Psoas muscle (tissue), 8 donors: ENCODE measurements around the gene PRLR. TPM values are rescaled to one million over a fixed set of nuclear protein-coding genes. Genes with fewer than 3 reads are reported as not detected.

Experiments
- ATAC-seq, 4 donors: fragments of 200-7000 bp; cut with Tn5 transposase; one replicate each; pipeline ENCODE4 v1.9.1; 2020; ENCODE audit warnings: moderate library complexity in 3 of 4, mild to moderate bottlenecking in 2 of 4
- DNase-seq, 2 donors: peaks; one replicate each; pipeline ENCODE4 v3.0.0-alpha.2; 2020
- H3K27ac ChIP-seq: fragments of 200-600 bp; one replicate; pipeline ENCODE4 v1.8.0; 2022
- H3K27me3 ChIP-seq, 3 donors: fragments of 200-600 bp in 1 of 3; one replicate each; pipeline versions ENCODE4 v1.6.1 to v1.8.0; 2013 to 2022; ENCODE audit warnings: low read length in 2 of 3, mild to moderate bottlenecking in 2 of 3, moderate library complexity in 1 of 3; ENCODE audit not compliant: insufficient read depth in 3 of 3
- H3K36me3 ChIP-seq, 2 donors: fragments of 200-600 bp in 1 of 2; one replicate each; pipeline versions ENCODE4 v1.6.1 to v1.8.0; 2013 to 2022; ENCODE audit warnings: low read depth in 1 of 2, mild to moderate bottlenecking in 1 of 2, moderate library complexity in 1 of 2; ENCODE audit not compliant: insufficient read depth in 1 of 2
- H3K4me1 ChIP-seq: fragments of 200-600 bp; one replicate; pipeline ENCODE4 v1.8.0; 2022
- H3K4me3 ChIP-seq: fragments of 200-600 bp; one replicate; pipeline ENCODE4 v1.8.0; 2022; ENCODE audit warnings: mild to moderate bottlenecking
- H3K9me3 ChIP-seq: fragments of 200-600 bp; one replicate; pipeline ENCODE4 v1.8.0; 2022
- WGBS, 3 donors: extraction: QIAGEN DNeasy Blood & Tissue Kit; methylation state at CpG; one replicate each; pipeline versions ENCODE4 v1.1.6 to v1.1.7; 2013; 5-methylcytosine and 5-hydroxymethylcytosine counted together
- intact Hi-C, 2 donors: fragments of 100-400 bp; cut with DNase I; formaldehyde crosslinking; loops; one replicate each; pipeline versions ENCODE4 v1.11.0 to v1.14.2; 2022
- polyA plus RNA-seq, 3 donors: library from polyadenylated mRNA; stranded (reverse); fragments of 200-250 nt; gene quantifications; one replicate each; pipeline ENCODE4 v1.2.3, GENCODE V29; 2013
- total RNA-seq, 4 donors: library from RNA; stranded (reverse); fragmentation: NEBNext Ultra II Directional in 2 of 4; extraction: Animal tissue kit (Norgen Biotek cat#: 25700) in 2 of 4; gene quantifications; one replicate each; pipeline versions ENCODE4 v1.2.1 to v1.2.4, GENCODE V29; 2021 to 2023
- TF ChIP-seq, protein P1 (sequence below): fragments of 200-600 bp; IDR thresholded peaks from one replicate; pipeline ENCODE4 v1.8.0; 2022; ENCODE audit warnings: antibody characterized with exemption
- donor health status: healthy with polysubstance abuse.
- donor health status: DM: no; HTN: no; CAD: no; lungs with moderate emphysema.
- donor health status: Bipolar disorder and iron deficiency.
- donor health status: healthy.
- donor health status: DM: yes; HTN: yes; CAD: no.
- donor health status: DM: no; HTN: no; CAD: no.
- donor health status: DM: no; HTN: no; CAD: no.
- donor health status: DM: yes; HTN: yes; CAD: no.

PRLR gene
- total and polyA plus RNA-seq, 7 donors: 0.03 to 0.32 (median 0.09) TPM

GRCh38 chr5:35135239-35135700 lies 95.0 kb downstream of the PRLR start:
- no peaks in the 10 kb centered on the region for H3K27me3 ChIP-seq
- 92 to 98% (median 93%) methylated on average over 9 of the region's 9 CpGs for WGBS, 3 donors
- H3K4me1 ChIP-seq: no peaks in the 10 kb centered on the region
- no peak overlapping the region for H3K27ac ChIP-seq
- no peaks in the 10 kb centered on the region for H3K36me3 ChIP-seq
- ATAC-seq (no peak), DNase-seq (no peak)
- no peak overlapping the region for H3K4me3 ChIP-seq
- TF ChIP-seq, protein P1, sequence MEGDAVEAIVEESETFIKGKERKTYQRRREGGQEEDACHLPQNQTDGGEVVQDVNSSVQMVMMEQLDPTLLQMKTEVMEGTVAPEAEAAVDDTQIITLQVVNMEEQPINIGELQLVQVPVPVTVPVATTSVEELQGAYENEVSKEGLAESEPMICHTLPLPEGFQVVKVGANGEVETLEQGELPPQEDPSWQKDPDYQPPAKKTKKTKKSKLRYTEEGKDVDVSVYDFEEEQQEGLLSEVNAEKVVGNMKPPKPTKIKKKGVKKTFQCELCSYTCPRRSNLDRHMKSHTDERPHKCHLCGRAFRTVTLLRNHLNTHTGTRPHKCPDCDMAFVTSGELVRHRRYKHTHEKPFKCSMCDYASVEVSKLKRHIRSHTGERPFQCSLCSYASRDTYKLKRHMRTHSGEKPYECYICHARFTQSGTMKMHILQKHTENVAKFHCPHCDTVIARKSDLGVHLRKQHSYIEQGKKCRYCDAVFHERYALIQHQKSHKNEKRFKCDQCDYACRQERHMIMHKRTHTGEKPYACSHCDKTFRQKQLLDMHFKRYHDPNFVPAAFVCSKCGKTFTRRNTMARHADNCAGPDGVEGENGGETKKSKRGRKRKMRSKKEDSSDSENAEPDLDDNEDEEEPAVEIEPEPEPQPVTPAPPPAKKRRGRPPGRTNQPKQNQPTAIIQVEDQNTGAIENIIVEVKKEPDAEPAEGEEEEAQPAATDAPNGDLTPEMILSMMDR: no peak
- intact Hi-C loops: no loop called here
- no peaks in the 10 kb centered on the region for H3K9me3 ChIP-seq

DNA sequence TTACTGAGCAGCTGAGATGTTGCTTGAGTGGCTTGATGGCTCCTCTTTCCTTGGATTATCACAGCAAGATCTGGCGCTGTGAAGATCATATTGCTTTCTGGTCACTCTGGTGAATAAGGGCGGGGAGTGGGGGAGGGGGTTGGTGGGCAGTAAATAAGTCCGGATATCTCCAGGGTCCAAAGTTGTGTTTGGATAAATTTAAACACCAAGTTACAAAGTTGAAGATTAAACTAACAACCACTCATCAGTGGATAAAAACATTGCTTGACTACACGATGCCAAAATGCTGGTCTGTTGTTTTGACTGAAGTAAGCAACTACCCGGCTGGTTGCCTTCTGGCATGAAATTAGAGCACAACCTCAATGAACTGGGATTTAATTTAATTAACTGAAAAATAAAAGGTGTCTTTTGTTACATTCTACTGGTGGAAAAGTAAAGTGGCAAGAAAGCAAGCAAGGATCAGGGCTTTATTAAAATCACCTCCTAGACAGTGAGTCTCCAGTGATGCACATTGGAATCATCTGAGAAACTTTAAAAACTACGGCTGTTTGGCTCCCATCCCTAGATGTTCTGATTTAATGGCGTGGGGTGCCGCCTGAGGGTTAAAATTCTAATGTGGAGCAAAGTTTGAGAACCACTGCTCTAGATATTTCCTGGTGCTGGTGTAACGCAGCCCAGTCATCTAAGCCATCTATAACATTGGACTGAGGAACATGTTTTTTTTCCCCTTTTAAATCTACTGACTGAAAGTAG lies 95.8 kb downstream of the PRLR start:
- TF ChIP-seq, protein P1: no peak
- DNase-seq (no peak), ATAC-seq (no peak)
- Histone ChIP-seq H3K27me3 (no peaks in the 10 kb centered on the region), H3K9me3 (no peaks in the 10 kb centered on the region), H3K27ac (no peak overlapping the region), H3K36me3 (no peaks in the 10 kb centered on the region), H3K4me1 (no peaks in the 10 kb centered on the region), H3K4me3 (no peak overlapping the region)
- WGBS, 3 donors: 70 to 74% (median 73%) methylated on average over 9 of the region's 9 CpGs
- intact Hi-C loops: no loop called here

- Histone ChIP-seq H3K9me3 (no peaks in the 10 kb centered on the region), H3K27ac (no peak overlapping the region), H3K36me3 (no peaks in the 10 kb centered on the region), H3K4me1 (no peaks in the 10 kb centered on the region), H3K4me3 (no peak overlapping the region), H3K27me3 (no peaks in the 10 kb centered on the region)
- no peak for DNase-seq
- TF ChIP-seq, protein P1: no peak
- no peak for ATAC-seq
- intact Hi-C loops: no loop called here
- WGBS, 3 donors: 88 to 96% (median 94%) methylated on average over 2 of the region's 2 CpGs
These were observed 97.1 kb downstream of the PRLR start for GRCh38 chr5:35133186-35133585.

GRCh38 chr5:35131723-35132122 lies 98.6 kb downstream of the PRLR start:
- TF ChIP-seq, protein P1: no peak
- ATAC-seq: no peak
- no peaks in the 10 kb centered on the region for H3K27me3 ChIP-seq
- intact Hi-C loops: no loop called here
- no peak overlapping the region for H3K27ac ChIP-seq
- H3K4me1 ChIP-seq: no peaks in the 10 kb centered on the region
- no peaks in the 10 kb centered on the region for H3K36me3 ChIP-seq
- no peaks in the 10 kb centered on the region for H3K9me3 ChIP-seq
- no peak for DNase-seq
- H3K4me3 ChIP-seq: no peak overlapping the region
